ENCODE measurements around the gene ATOSA.

- no peak for TF ChIP-seq CTCF (IDR thresholded peaks at IDR 0.05)
- TF ChIP-seq POLR2A (IDR thresholded peaks at IDR 0.05; ENCODE audit: low read depth), result no peak
- peak in 1 of 2 donors; percentile 69 for TF ChIP-seq POLR2AphosphoS5 (IDR thresholded peaks at IDR 0.05)
Observed at GRCh38 chr15:52677593-52678467, 1.4 kb downstream of the ATOSA start.
